HG03575 (cell line): ENCODE results near the gene PDE6A.
A peak's percentile ranks its signal among the peaks of the same experiment; 100 is the strongest.

ENCODE experiments used
- ATAC-seq: cut with Tn5 transposase; IDR thresholded peaks from one replicate; pipeline ENCODE4 v1.9.1; 2021; ENCODE audit not compliant: unreplicated experiment, insufficient number of reproducible peaks, low FRiP score; ENCODE audit errors: extremely low read depth

The PDE6A gene

GRCh38 chr5:149849966-149850910 is 94.4 kb downstream of the PDE6A start:
- no peak for ATAC-seq

- ATAC-seq = no peak
These were observed 95.2 kb downstream of the PDE6A start for GRCh38 chr5:149849280-149849965.

GRCh38 chr5:149847611-149848010 is 97.0 kb downstream of the PDE6A start:
- ATAC-seq = no peak

- no peak for ATAC-seq
These were observed 98.6 kb downstream of the PDE6A start for GRCh38 chr5:149846021-149846420.

- ATAC-seq = no peak
These were observed 99.0 kb downstream of the PDE6A start for GRCh38 chr5:149845601-149846000.

- no peak for ATAC-seq
These were observed 102.5 kb downstream of the PDE6A start for GRCh38 chr5:149841851-149842793.

- ATAC-seq = no peak
These were observed 104.3 kb downstream of the PDE6A start for GRCh38 chr5:149840226-149840825.

GRCh38 chr5:149839761-149840160 is 104.8 kb downstream of the PDE6A start:
- ATAC-seq = no peak

- no peak for ATAC-seq
These were observed 105.5 kb downstream of the PDE6A start for GRCh38 chr5:149838881-149839739.

GRCh38 chr5:149837680-149838269 is 106.8 kb downstream of the PDE6A start:
- ATAC-seq = no peak

- no peak for ATAC-seq
These were observed 108.0 kb downstream of the PDE6A start for GRCh38 chr5:149836451-149837139.

- no peak for ATAC-seq
These were observed 110.2 kb downstream of the PDE6A start for GRCh38 chr5:149834246-149834855.

GRCh38 chr5:149833116-149833827 is 111.3 kb downstream of the PDE6A start:
- ATAC-seq = no peak

- no peak for ATAC-seq
These were observed 112.0 kb downstream of the PDE6A start for GRCh38 chr5:149832636-149833035.

- peak; percentile 53 for ATAC-seq
These were observed 113.1 kb downstream of the PDE6A start for GRCh38 chr5:149831492-149831891.

GRCh38 chr5:149830579-149830978 is 114.0 kb downstream of the PDE6A start:
- ATAC-seq = no peak
